OCI-LY3 (cell line): ENCODE results near the gene TGM1.
"Not testable (repeated sequence)": the region's sequence is repeated elsewhere in the genome, so short reads cannot be mapped to it uniquely, and the experiment has no call there.

Source experiments
- H2AFZ ChIP-seq: fragments of 200-600, 300-600 bp; shearing (Covaris generic); 2 replicates; pipeline ENCODE4 v1.6.0; 2014; ENCODE audit warnings: antibody characterized with exemption, low read depth, low read length
- H3K27ac ChIP-seq: fragments of 200-600, 300-600 bp; sonication (generic); 2 replicates; pipeline ENCODE4 v1.5.1; 2014; ENCODE audit warnings: mild to moderate bottlenecking, low read length, moderate library complexity, mixed read lengths
- H3K27me3 ChIP-seq: fragments of 200-600, 300-600 bp; sonication (generic); 2 replicates; pipeline ENCODE4 v1.6.1; 2014; ENCODE audit warnings: low read depth, low read length, mixed read lengths
- H3K36me3 ChIP-seq: fragments of 200-600, 300-600 bp; sonication (generic); replicated peaks from 2 replicates; pipeline ENCODE3; 2014; ENCODE audit warnings: low read depth, low read length, mixed read lengths
- H3K4me1 ChIP-seq: fragments of 300-600, 200-600 bp; sonication (generic); 2 replicates; pipeline ENCODE4 v1.6.1; 2014; ENCODE audit warnings: low read length, mixed read lengths
- H3K4me2 ChIP-seq: fragments of 200-600, 300-600 bp; sonication (generic); 2 replicates; pipeline ENCODE4 v1.6.1; 2014; ENCODE audit warnings: low read length, mixed read lengths
- H3K4me3 ChIP-seq: fragments of 300-600, 200-600 bp; sonication (generic); 2 replicates; pipeline ENCODE4 v1.5.1; 2014; ENCODE audit warnings: antibody characterized with exemption, mild to moderate bottlenecking, low read length, moderate library complexity
- H3K79me2 ChIP-seq: fragments of 300-600, 200-600 bp; shearing (Covaris generic); 2 replicates; pipeline ENCODE4 v1.6.1; 2014; ENCODE audit warnings: mild to moderate bottlenecking, low read length, mixed read lengths
- H3K9ac ChIP-seq: fragments of 300-600, 200-600 bp; shearing (Covaris generic); 2 replicates; pipeline ENCODE4 v1.6.0; 2014; ENCODE audit warnings: mild to moderate bottlenecking, low read length, moderate library complexity
- H3K9me3 ChIP-seq: fragments of 200-600, 300-600 bp; shearing (Covaris generic); 2 replicates; pipeline ENCODE4 v1.6.1; 2014; ENCODE audit warnings: low read length, mixed read lengths; ENCODE audit not compliant: insufficient read depth
- H4K20me1 ChIP-seq: fragments of 200-600, 300-600 bp; sonication (generic); 2 replicates; pipeline ENCODE4 v1.6.1; 2016; ENCODE audit warnings: low read length, mixed read lengths; ENCODE audit not compliant: insufficient read depth
- EZH2phosphoT487 ChIP-seq: fragments of 200-600 bp; shearing (Covaris generic); IDR thresholded peaks from 2 replicates; pipeline ENCODE4 v1.6.1; 2018; ENCODE audit warnings: antibody characterized with exemption, mixed run types, low read depth
- TF ChIP-seq, protein P1 (sequence below): fragments of 200-600, 300-600 bp; sonication (generic); IDR thresholded peaks from 2 replicates; pipeline ENCODE4 v1.5.1; 2014; ENCODE audit warnings: antibody characterized with exemption, low read length, low read depth

Gene TGM1

GRCh38 chr14:24219521-24219920 is 43.5 kb downstream of the TGM1 start:
- Histone ChIP-seq H3K4me3 (no peak overlapping the region), H3K36me3 (no peaks in the 10 kb centered on the region), H3K9ac (no peak overlapping the region), H4K20me1 (no peaks in the 10 kb centered on the region), H3K4me1 (peaks cover 10% of the 10 kb centered on the region; the same call in 1 of the 2 replicates), H3K27ac (no peak overlapping the region), H3K27me3 (no peaks in the 10 kb centered on the region), H3K4me2 (no peak overlapping the region), H2AFZ (no peak overlapping the region), H3K79me2 (peaks cover 32% of the 10 kb centered on the region), H3K9me3 (no peaks in the 10 kb centered on the region)
- TF ChIP-seq, protein P1, sequence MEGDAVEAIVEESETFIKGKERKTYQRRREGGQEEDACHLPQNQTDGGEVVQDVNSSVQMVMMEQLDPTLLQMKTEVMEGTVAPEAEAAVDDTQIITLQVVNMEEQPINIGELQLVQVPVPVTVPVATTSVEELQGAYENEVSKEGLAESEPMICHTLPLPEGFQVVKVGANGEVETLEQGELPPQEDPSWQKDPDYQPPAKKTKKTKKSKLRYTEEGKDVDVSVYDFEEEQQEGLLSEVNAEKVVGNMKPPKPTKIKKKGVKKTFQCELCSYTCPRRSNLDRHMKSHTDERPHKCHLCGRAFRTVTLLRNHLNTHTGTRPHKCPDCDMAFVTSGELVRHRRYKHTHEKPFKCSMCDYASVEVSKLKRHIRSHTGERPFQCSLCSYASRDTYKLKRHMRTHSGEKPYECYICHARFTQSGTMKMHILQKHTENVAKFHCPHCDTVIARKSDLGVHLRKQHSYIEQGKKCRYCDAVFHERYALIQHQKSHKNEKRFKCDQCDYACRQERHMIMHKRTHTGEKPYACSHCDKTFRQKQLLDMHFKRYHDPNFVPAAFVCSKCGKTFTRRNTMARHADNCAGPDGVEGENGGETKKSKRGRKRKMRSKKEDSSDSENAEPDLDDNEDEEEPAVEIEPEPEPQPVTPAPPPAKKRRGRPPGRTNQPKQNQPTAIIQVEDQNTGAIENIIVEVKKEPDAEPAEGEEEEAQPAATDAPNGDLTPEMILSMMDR, result no peak
- TF ChIP-seq EZH2phosphoT487, result no peak

DNA sequence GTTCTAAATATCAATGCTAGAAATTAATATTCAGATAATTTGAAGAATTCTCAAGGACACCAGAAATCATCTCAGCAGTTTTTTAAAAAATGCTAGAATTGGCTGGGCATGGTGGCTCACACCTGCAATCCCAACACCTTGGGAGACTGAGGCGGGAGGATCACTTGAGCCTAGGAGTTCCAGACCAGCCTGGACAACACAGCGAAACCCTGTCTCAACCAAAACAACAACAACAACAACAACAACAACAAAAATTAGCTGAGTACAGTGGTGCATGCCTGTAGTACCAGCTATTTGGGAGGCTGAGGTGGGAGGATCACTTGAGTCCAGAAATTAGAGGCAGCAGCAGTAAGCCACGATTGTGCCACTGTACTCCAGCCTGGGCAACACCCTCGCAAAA is 43.9 kb downstream of the TGM1 start:
- peaks cover 27% of the 10 kb centered on the region for H3K79me2 ChIP-seq
- H4K20me1 ChIP-seq, result no peaks in the 10 kb centered on the region
- no peak overlapping the region for H3K27ac ChIP-seq
- TF ChIP-seq, protein P1, result no peak
- no peak for TF ChIP-seq EZH2phosphoT487
- no peaks in the 10 kb centered on the region for H3K9me3 ChIP-seq
- no peaks in the 10 kb centered on the region for H3K27me3 ChIP-seq
- no peak overlapping the region for H3K4me2 ChIP-seq
- no peaks in the 10 kb centered on the region for H3K36me3 ChIP-seq
- no peak overlapping the region for H3K4me3 ChIP-seq
- H3K4me1 ChIP-seq, result peaks cover 14% of the 10 kb centered on the region
- H3K9ac ChIP-seq, result no peak overlapping the region
- H2AFZ ChIP-seq, result no peak overlapping the region

DNA sequence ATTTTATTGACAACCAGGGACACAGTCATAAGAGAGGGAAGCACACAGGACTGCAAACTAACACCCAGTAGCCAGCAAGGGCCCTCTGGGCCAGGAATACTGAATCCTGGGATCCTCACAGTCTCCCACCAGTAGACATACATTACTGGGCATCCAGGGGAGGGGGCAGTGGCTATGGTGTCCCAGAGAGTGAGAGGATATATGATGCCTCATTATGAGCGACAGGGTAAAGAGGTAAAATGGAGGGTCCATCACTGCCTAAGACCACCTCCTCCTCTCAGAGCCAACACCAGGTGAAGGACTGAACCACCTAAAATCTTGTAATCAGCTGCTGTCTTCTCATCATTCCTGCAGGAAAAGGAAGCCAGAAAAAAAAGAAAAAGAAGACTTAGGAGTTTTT is 46.1 kb downstream of the TGM1 start:
- Histone ChIP-seq H3K79me2 (peaks cover 27% of the 10 kb centered on the region), H3K4me1 (peaks cover 20% of the 10 kb centered on the region)
- not testable (repeated sequence) for H3K4me3 ChIP-seq, H3K9me3 ChIP-seq, H3K9ac ChIP-seq, H3K4me2 ChIP-seq, H3K36me3 ChIP-seq, H4K20me1 ChIP-seq, H2AFZ ChIP-seq, H3K27me3 ChIP-seq, H3K27ac ChIP-seq

DNA sequence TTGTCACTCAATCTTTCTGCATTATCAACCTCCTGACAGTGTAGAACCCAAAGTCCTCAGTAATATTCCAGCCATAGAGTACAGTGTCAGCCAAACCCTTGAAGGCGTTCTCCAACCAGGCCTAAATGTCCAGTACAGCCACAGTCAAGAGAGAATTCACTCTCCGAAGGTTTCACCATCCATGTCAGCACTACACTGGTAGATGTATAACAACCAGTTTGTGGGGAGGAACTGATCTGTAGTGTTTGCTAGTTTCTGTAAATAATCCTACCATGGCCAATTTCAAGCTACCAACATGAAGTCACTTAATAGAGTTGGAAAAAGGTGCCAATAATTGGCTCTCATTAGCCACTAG is 46.7 kb downstream of the TGM1 start:
- Histone ChIP-seq H2AFZ (no peak overlapping the region), H3K4me2 (peak overlapping the region; percentile 71), H3K9me3 (no peaks in the 10 kb centered on the region), H3K27me3 (no peaks in the 10 kb centered on the region), H3K9ac (no peak overlapping the region), H4K20me1 (no peaks in the 10 kb centered on the region), H3K27ac (no peak overlapping the region), H3K79me2 (peaks cover 24% of the 10 kb centered on the region), H3K4me3 (peak overlapping the region; percentile 98), H3K4me1 (peaks cover 20% of the 10 kb centered on the region), H3K36me3 (no peaks in the 10 kb centered on the region)
- TF ChIP-seq, protein P1, result no peak
- no peak for TF ChIP-seq EZH2phosphoT487
